HFFc6 (cell line): ENCODE measurements around the gene MICAL2. TPM values are rescaled to one million over a fixed set of nuclear protein-coding genes. Genes with fewer than 3 reads are reported as not detected.

Source experiments
- DNase-seq: peaks from one replicate; pipeline ENCODE4 v3.0.0-alpha.2; 2018
- H3K27ac Mint-ChIP-seq: 2 replicates; pipeline ENCODE4 v1.8.0; 2020; ENCODE audit warnings: mild to moderate bottlenecking, mixed read lengths
- H3K27me3 Mint-ChIP-seq: 2 replicates; pipeline ENCODE4 v1.8.0; 2021; ENCODE audit warnings: mild to moderate bottlenecking, moderate library complexity, mixed read lengths; ENCODE audit not compliant: insufficient read depth
- H3K36me3 Mint-ChIP-seq: 2 replicates; pipeline ENCODE4 v1.8.0; 2021; ENCODE audit warnings: low read depth, mixed read lengths
- H3K4me1 Mint-ChIP-seq: 2 replicates; pipeline ENCODE4 v1.8.0; 2020; ENCODE audit warnings: low read depth, mixed read lengths
- H3K4me3 Mint-ChIP-seq: 2 replicates; pipeline ENCODE4 v1.8.0; 2020; ENCODE audit warnings: mild to moderate bottlenecking, moderate library complexity, mixed read lengths
- H3K9me3 Mint-ChIP-seq: 2 replicates; pipeline ENCODE4 v1.8.0; 2020; ENCODE audit warnings: mild to moderate bottlenecking, mixed read lengths
- CTCF ChIP-seq: fragments of 200-600 bp; sonication (generic); IDR thresholded peaks from 2 replicates; pipeline ENCODE4 v1.5.0; 2021; ENCODE audit warnings: antibody characterized with exemption, mild to moderate bottlenecking
- total RNA-seq, 6 experiments: library from RNA; stranded (reverse); fragmentation: NEBNext Ultra II Directional; extraction: Animal tissue kit (Norgen Biotek cat#: 25700); gene quantifications; 2 replicates in 1 of 6; 3 replicates in 5 of 6; pipeline ENCODE4 v1.2.3, GENCODE V29; 2021

MICAL2 gene
- total RNA-seq, 6 experiments from 2014 or later: 199 to 252 (median 233) TPM

GRCh38 chr11:12221051-12221535 is 110.7 kb downstream of the MICAL2 start:
- no peak for DNase-seq
- no peak for TF ChIP-seq CTCF
- H3K27ac Mint-ChIP-seq: peak overlapping the region; percentile 36
- peaks cover 15% of the 10 kb centered on the region for H3K4me1 Mint-ChIP-seq
- H3K9me3 Mint-ChIP-seq: no peaks in the 10 kb centered on the region
- peaks cover 67% of the 10 kb centered on the region for H3K36me3 Mint-ChIP-seq
- peaks cover 7% of the 10 kb centered on the region for H3K27me3 Mint-ChIP-seq
- H3K4me3 Mint-ChIP-seq: no peak overlapping the region; the same call in 1 of the 2 replicates

- DNase-seq: no peak
- Mint-ChIP-seq H3K36me3 (peaks cover 69% of the 10 kb centered on the region), H3K4me1 (peaks cover 7% of the 10 kb centered on the region), H3K27ac (no peak overlapping the region), H3K9me3 (no peaks in the 10 kb centered on the region), H3K4me3 (no peak overlapping the region), H3K27me3 (peaks cover 7% of the 10 kb centered on the region)
- TF ChIP-seq CTCF: no peak
Observed at GRCh38 chr11:12222055-12222792, 111.8 kb downstream of the MICAL2 start.

- Mint-ChIP-seq H3K9me3 (no peaks in the 10 kb centered on the region), H3K27me3 (peaks cover 6% of the 10 kb centered on the region), H3K36me3 (peaks cover 69% of the 10 kb centered on the region), H3K4me1 (peaks cover 7% of the 10 kb centered on the region), H3K27ac (peak overlapping the region; percentile 58), H3K4me3 (no peak overlapping the region)
- DNase-seq: no peak
- no peak for TF ChIP-seq CTCF
Observed at GRCh38 chr11:12223771-12224536, 113.6 kb downstream of the MICAL2 start.

- peaks cover 3% of the 10 kb centered on the region; the same call in 1 of the 2 replicates for H3K27me3 Mint-ChIP-seq
- H3K36me3 Mint-ChIP-seq: peaks cover 64% of the 10 kb centered on the region
- H3K27ac Mint-ChIP-seq: peak overlapping the region; percentile 58; the same call in 1 of the 2 replicates
- H3K4me3 Mint-ChIP-seq: no peak overlapping the region
- H3K9me3 Mint-ChIP-seq: no peaks in the 10 kb centered on the region
- no peak for TF ChIP-seq CTCF
- DNase-seq: no peak
- H3K4me1 Mint-ChIP-seq: peaks cover 7% of the 10 kb centered on the region
Observed at GRCh38 chr11:12224537-12224893, 114.1 kb downstream of the MICAL2 start.

- no peak overlapping the region for H3K4me3 Mint-ChIP-seq
- H3K4me1 Mint-ChIP-seq: peaks cover 14% of the 10 kb centered on the region
- peaks cover 62% of the 10 kb centered on the region for H3K36me3 Mint-ChIP-seq
- peaks cover 3% of the 10 kb centered on the region; the same call in 1 of the 2 replicates for H3K27me3 Mint-ChIP-seq
- peak overlapping the region; percentile 42; the same call in 1 of the 2 replicates for H3K27ac Mint-ChIP-seq
- H3K9me3 Mint-ChIP-seq: no peaks in the 10 kb centered on the region
- TF ChIP-seq CTCF: no peak
- DNase-seq: no peak
Observed at GRCh38 chr11:12225046-12225739, 114.8 kb downstream of the MICAL2 start.
